HepG2 (cell line): ENCODE results near the gene MAML1. TPM values are rescaled to one million over a fixed set of nuclear protein-coding genes. Genes with fewer than 3 reads are reported as not detected.
A peak's percentile ranks its signal among the peaks of the same experiment; 100 is the strongest.

ENCODE experiments used
- ATAC-seq: fragments of 200-7000 bp; cut with Tn5 transposase; 3 replicates; pipeline ENCODE4 v1.9.1; 2020; ENCODE audit warnings: mild to moderate bottlenecking, moderate library complexity
- BruUV-seq: library from RNA; stranded (reverse); fragments of 400-500 nt; replicated peaks from 2 replicates; lab custom pipeline; 2021; lab: Mats Ljungman, UMichigan
- CTCF ChIA-PET: fragments of 300-600 bp; formaldehyde crosslinking; extraction: SDS; loops from one replicate; lab custom pipeline; 2021; ENCODE audit warnings: low total read pairs, inconsistent platforms, low intra/inter-chr PET ratio; lab: Yijun Ruan, JAX
- POLR2A ChIA-PET: fragments of 350-600 bp; sonication (Branson Sonifier 250); formaldehyde crosslinking; loops from one replicate; lab custom pipeline; 2020; ENCODE audit warnings: antibody characterized with exemption, inconsistent platforms; lab: Yijun Ruan, JAX
- DNase-seq: peaks from one replicate; pipeline ENCODE4 v3.0.0-alpha.2; 2015; ENCODE audit warnings: low spot score
- FAIRE-seq: peaks from 3 replicates; lab custom pipeline; 2011; peaks lifted over from hg19 to GRCh38; lab: Jason Lieb, UNC
- H2AFZ ChIP-seq: one replicate; pipeline ENCODE4 v1.6.1; 2011; ENCODE audit warnings: low read length, inconsistent platforms
- H3K27ac ChIP-seq: fragments of 300-600 bp; 3 replicates; pipeline ENCODE4 v1.8.0; 2011; ENCODE audit warnings: mixed run types, mild to moderate bottlenecking, mixed read lengths, low read length, inconsistent platforms; ENCODE audit not compliant: insufficient read depth; ENCODE audit errors: extremely low read length
- H3K27me3 ChIP-seq, 2 experiments: fragments of 200-600 bp in 1 of 2; 2 replicates in 1 of 2; 3 replicates in 1 of 2; pipeline versions ENCODE4 v1.6.0 to v1.8.0; 2011; ENCODE audit warnings: low read length in 2 of 2, mild to moderate bottlenecking in 2 of 2, moderate library complexity in 2 of 2, inconsistent platforms in 1 of 2; ENCODE audit not compliant: insufficient read depth in 2 of 2, control insufficient read depth in 1 of 2
- H3K36me3 ChIP-seq, 2 experiments: fragments of 200-600 bp in 1 of 2; replicated peaks in 1 of 2; 2 replicates in 1 of 2; 3 replicates in 1 of 2; pipeline versions ENCODE4 v1.5.1 to v1.8.0; 2011; ENCODE audit warnings: low read length in 2 of 2, inconsistent platforms in 1 of 2; ENCODE audit not compliant: insufficient read depth in 2 of 2, control insufficient read depth in 1 of 2
- H3K4me1 ChIP-seq: 2 replicates; pipeline ENCODE4 v1.5.1; 2012; ENCODE audit warnings: low read length, inconsistent platforms; ENCODE audit not compliant: insufficient read depth
- H3K4me2 ChIP-seq: 2 replicates; pipeline ENCODE4 v1.6.0; 2011; ENCODE audit warnings: low read depth, low read length, inconsistent platforms
- H3K4me3 ChIP-seq, 3 experiments: fragments of 200-600 bp in 1 of 3; sonication (generic), shearing (Covaris generic) in 1 of 3; replicated peaks in 1 of 3; 2 replicates each; pipeline ENCODE4 v1.5.1; 2011 to 2016; ENCODE audit warnings: low read length in 3 of 3, inconsistent platforms in 2 of 3, low read depth in 2 of 3, mild to moderate bottlenecking in 2 of 3, control low read depth in 1 of 3, mixed read lengths in 1 of 3; ENCODE audit not compliant: insufficient read depth in 1 of 3
- H3K79me2 ChIP-seq: one replicate; pipeline ENCODE4 v1.6.1; 2011; ENCODE audit warnings: low read length, inconsistent platforms; ENCODE audit not compliant: insufficient read depth
- H3K9ac ChIP-seq: 2 replicates; pipeline ENCODE4 v1.6.0; 2011; ENCODE audit warnings: mild to moderate bottlenecking, low read depth, low read length, inconsistent platforms; ENCODE audit not compliant: insufficient read depth
- H3K9me3 ChIP-seq: 2 replicates; pipeline ENCODE4 v1.5.1; 2012; ENCODE audit warnings: mild to moderate bottlenecking, low read length
- H4K20me1 ChIP-seq: 2 replicates; pipeline ENCODE4 v1.6.0; 2011; ENCODE audit warnings: inconsistent platforms, mild to moderate bottlenecking, low read length, moderate library complexity; ENCODE audit not compliant: insufficient read depth
- MAX ChIP-seq: IDR thresholded peaks from 2 replicates; pipeline ENCODE4 v1.6.1; 2012; ENCODE audit warnings: inconsistent platforms
- YEATS4 ChIP-seq: sonication (generic); formaldehyde crosslinking; IDR thresholded peaks from 2 replicates; pipeline ENCODE4 v1.4.0; 2020; ENCODE audit warnings: missing genetic modification reagents, borderline replicate concordance
- ZBTB7B ChIP-seq: sonication (generic); formaldehyde crosslinking; IDR thresholded peaks from 2 replicates; pipeline ENCODE4 v1.4.0; 2020; ENCODE audit warnings: missing genetic modification reagents
- ZNF530 ChIP-seq: sonication (generic); formaldehyde crosslinking; IDR thresholded peaks from 2 replicates; pipeline ENCODE4 v1.5.0; 2020; ENCODE audit warnings: low read depth, mild to moderate bottlenecking, missing genetic modification reagents
- ZNF574 ChIP-seq: sonication (generic); formaldehyde crosslinking; IDR thresholded peaks from 2 replicates; pipeline ENCODE4 v1.4.0; 2020; ENCODE audit warnings: missing genetic modification reagents
- WGBS: methylation state at CpG from one replicate; pipeline ENCODE4 v1.1.6; 2017; ENCODE audit warnings: low lambda C conversion rate; 5-methylcytosine and 5-hydroxymethylcytosine counted together
- in situ Hi-C: cut with HindIII; loops from 2 replicates; pipeline ENCODE4 v1.10.0; 2017; ENCODE audit warnings: low pct_unique_long_range_greater_than_20kb; ENCODE audit not compliant: extremely low pct_ligation_motif_present
- intact Hi-C: fragments of 100-400 bp; cut with micrococcal nuclease; formaldehyde crosslinking; loops from one replicate; pipeline ENCODE4 v1.10.0; 2022; ENCODE audit not compliant: unreplicated experiment
- polyA plus RNA-seq, 8 experiments: library from polyadenylated mRNA; depleted of rRNA in 3 of 8; stranded (reverse) in 7 of 8; unstranded in 1 of 8; fragments of >200 nt; fragmentation: Illumina TruSeq in 4 of 8; extraction: Trizol in 4 of 8; gene quantifications; 2 replicates each; pipeline versions ENCODE4 v1.2.1 to v1.2.3, GENCODE V29; 2011 to 2016; ENCODE audit warnings: low read depth in 4 of 8, missing spikeins in 1 of 8, mixed read lengths in 1 of 8; ENCODE audit not compliant: insufficient read depth in 1 of 8
- total RNA-seq, 5 experiments: library from RNA; depleted of rRNA; stranded (reverse); fragments of >200 nt; fragmentation: Illumina TruSeq; extraction: Trizol; gene quantifications; 2 replicates each; pipeline ENCODE4 v1.2.3, GENCODE V29; 2016; ENCODE audit warnings: low read depth in 1 of 5

MAML1 gene
- total and polyA plus RNA-seq, 2 of the 13 experiments (the other 11 are each of a cell fraction or from before 2014, with no cell fraction given): 10.0 to 10.8 TPM

- POLR2A ChIA-PET: interaction anchor here (1.5 kb wide), 1 partner anchor 18 kb away, joined by 5 read pairs; no protein-coding TSS in a partner anchor
- peaks cover under 1% of the 10 kb centered on the region; the same call in 1 of the 2 replicates for H4K20me1 ChIP-seq
- H3K4me2 ChIP-seq: no peak overlapping the region
- H3K4me3 ChIP-seq: no peak overlapping the region
- no peaks in the 10 kb centered on the region for H3K9me3 ChIP-seq
- intact Hi-C loops: no loop called here
- H3K27ac ChIP-seq: no peak overlapping the region
- CTCF ChIA-PET: no interaction called here
- WGBS: 92% methylated on average over 6 of the region's 8 CpGs
- H3K4me1 ChIP-seq: peaks cover 21% of the 10 kb centered on the region
- BruUV-seq: no TSS peak
- TF ChIP-seq ZNF574 (CRISPR knock-in tag) (peak; percentile 36; the same call in 1 of the 2 replicates), ZNF530 (CRISPR knock-in tag) (no peak), YEATS4 (CRISPR knock-in tag) (no peak), MAX (no peak), ZBTB7B (no peak)
- no peak overlapping the region for H3K9ac ChIP-seq
- no peak for DNase-seq
- in situ Hi-C loops: loop anchor here (25.0 kb wide), 1 partner anchor 337 kb away; no protein-coding TSS in a partner anchor
- ATAC-seq: peak; percentile 38; the same call in 1 of the 3 replicates
- H3K79me2 ChIP-seq: peaks cover 79% of the 10 kb centered on the region
- H2AFZ ChIP-seq: no peak overlapping the region
- FAIRE-seq: no peak
- H3K27me3 ChIP-seq: no peaks in the 10 kb centered on the region
- H3K36me3 ChIP-seq: peaks cover 3 to 19% of the 10 kb centered on the region in 2 experiments; a peak in 3 of 5 replicates
These were observed 17.4 kb downstream of the MAML1 start for GRCh38 chr5:179749857-179750508.
